Measurements from ENCODE around the gene PCSK2.

The PCSK2 gene

GRCh38 chr20:17248224-17248623 is 21.4 kb downstream of the PCSK2 start:
- DNase-seq (ENCODE audit: low read depth in 1 of 2, low spot score in 1 of 2) = no peak

DNA sequence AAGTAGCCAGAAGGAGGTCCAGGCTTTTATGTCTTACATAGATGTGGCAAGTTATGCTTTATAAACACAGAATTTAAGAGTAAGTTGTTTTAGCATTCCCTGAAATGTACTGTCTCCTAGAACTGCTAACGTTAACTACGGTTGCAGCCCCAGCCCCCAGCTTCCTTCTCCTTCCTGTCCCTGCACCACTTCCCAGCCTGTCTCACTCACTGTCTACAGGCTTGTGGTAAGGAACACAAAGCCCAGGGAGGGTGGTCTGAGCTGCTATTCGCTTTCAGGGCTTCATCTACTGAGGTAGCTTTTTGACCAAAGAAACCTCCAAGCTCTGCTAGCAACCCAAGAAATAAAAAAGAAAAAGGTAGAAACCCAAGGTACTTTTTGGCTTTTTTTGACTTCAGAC is 35.9 kb downstream of the PCSK2 start:
- DNase-seq (ENCODE audit: low read depth in 1 of 2, low spot score in 1 of 2) = no peak

- no peak for DNase-seq (ENCODE audit: low read depth in 1 of 2, low spot score in 1 of 2)
These were observed 46.9 kb downstream of the PCSK2 start for GRCh38 chr20:17273717-17274116.

GRCh38 chr20:17276101-17276500 is 49.3 kb downstream of the PCSK2 start:
- DNase-seq (ENCODE audit: low read depth in 1 of 2, low spot score in 1 of 2) = no peak

DNA sequence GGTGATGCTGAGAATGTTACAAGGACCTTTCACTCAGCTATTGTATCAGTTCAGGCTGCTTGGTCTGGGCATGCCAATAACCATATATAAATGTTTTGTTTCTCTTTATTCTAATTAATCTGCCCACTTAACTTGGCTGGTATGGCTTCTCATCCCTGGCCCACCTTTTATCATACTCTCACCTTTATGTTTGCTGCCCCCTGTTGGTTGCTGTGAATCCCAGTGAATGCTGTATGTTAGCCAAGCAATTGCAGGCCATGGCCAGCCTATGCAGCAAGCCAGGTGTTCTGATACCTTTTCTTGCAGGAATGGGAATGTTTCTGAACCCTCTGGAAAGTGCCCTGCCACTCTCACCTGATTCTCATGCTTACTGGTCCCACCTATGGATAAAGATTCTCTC is 54.6 kb downstream of the PCSK2 start:
- DNase-seq (ENCODE audit: low read depth in 1 of 2, low spot score in 1 of 2) = no peak

DNA sequence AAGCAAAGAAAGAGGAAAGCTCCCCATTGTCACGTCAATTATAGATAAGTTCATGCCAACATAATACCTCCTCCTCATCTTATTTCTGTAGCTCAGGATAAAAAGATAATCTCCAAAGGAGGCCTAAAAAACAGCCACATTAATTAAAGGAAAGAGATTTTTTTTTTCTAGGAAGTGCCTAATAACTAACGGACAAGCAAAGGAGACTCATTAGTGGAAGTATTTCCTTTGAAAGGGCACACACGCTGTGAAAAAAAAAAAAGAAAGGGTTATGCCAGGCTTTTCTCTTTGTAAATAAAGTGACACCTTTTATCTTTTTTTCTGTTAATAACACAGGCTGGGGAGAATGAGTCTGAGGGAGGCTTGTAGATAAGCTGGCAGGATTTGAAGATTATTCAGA is 55.7 kb downstream of the PCSK2 start:
- no peak for DNase-seq (ENCODE audit: low read depth in 1 of 2, low spot score in 1 of 2)

DNA sequence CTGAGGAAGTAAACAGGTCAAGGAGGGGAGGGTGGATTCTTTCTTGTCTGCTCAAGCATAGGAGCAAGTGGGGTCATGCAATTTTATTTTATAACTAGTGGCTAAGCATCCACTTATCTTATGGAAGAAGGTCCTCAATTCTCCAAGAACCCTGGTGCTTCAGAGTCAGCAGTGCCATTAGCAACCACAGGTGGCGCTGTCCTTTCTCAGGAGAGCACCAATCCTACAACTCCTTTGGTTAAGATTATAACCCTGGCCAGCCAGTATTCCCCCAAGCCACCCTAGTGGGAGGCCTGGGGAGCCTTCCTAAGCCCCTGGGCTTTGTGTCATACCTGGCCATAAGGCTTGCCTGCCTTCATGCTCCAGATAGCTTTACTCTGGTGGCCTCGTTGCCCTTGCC is 60.7 kb downstream of the PCSK2 start:
- no peak for DNase-seq (ENCODE audit: low read depth in 1 of 2, low spot score in 1 of 2)

DNA sequence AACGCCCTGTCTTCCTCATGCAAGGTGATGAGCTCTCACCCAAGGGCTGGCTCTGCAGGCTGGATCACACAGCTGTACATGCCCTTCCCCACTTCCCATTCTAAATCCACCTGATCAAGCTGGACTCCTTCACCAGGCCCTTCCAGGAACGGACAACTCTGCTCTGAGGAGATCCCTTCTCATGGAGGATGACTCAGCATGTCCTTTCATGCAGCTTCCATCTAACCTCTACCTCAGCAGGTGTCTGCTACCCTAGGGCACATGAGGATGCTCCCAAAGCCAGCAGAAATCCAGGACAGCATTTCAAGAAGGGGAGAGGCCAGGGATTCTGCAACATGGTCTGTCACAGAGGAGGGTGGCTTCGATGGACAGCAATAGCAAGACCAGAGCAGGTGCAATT is 61.2 kb downstream of the PCSK2 start:
- no peak for DNase-seq (ENCODE audit: low read depth in 1 of 2, low spot score in 1 of 2)

DNA sequence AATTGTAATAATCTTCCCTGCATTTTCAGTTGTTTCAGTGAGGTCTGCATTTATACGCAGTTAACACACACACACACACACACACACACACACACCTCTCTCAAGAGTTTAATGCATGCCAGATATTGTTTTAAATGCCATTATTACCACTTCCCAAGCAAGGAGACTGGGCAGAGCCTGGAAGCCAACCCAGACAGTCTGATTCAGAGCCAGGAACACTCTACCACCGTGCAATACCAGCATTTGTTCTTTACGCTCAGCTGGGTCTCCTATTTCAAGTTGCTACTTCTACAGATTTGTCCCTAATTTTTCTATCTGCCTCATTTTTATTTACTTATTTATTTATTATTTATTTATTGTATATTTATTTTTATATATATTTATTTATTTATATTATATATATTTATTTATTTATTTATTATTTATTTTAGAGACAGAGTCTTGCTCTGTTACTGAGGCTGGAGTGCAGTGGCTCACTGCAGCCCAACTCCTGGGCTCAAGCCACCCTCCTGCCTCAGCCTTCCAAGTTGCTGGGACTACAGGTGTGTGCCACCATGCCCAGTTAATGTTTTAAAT is 68.4 kb downstream of the PCSK2 start:
- DNase-seq (ENCODE audit: low read depth in 1 of 2, low spot score in 1 of 2) = no peak

GRCh38 chr20:17295991-17296390 is 69.2 kb downstream of the PCSK2 start:
- no peak for DNase-seq (ENCODE audit: low read depth in 1 of 2, low spot score in 1 of 2)

GRCh38 chr20:17298171-17298570 is 71.3 kb downstream of the PCSK2 start:
- no peak for DNase-seq (ENCODE audit: low read depth in 1 of 2, low spot score in 1 of 2)

DNA sequence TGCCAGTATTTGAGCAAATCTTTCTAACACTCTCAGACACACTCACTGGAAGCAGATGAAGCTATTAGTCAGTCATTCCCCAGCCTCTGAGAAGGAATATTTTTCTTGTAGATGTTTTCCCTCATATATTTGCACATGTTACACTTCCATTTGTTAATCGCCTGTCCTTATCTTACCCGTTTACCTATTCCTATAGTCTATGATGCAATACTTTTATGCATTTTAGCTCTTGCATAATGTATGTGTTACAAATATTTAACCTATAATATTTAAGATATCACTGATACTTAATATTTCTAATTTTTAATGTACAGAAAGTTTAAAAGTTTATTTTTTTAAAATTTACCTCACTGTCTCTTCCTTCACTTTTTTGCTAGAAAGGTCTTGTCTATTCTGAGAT is 71.9 kb downstream of the PCSK2 start:
- DNase-seq (ENCODE audit: low read depth in 1 of 2, low spot score in 1 of 2) = no peak

- DNase-seq (ENCODE audit: low read depth in 1 of 2, low spot score in 1 of 2) = no peak
These were observed 73.3 kb downstream of the PCSK2 start for GRCh38 chr20:17300113-17300512.

DNA sequence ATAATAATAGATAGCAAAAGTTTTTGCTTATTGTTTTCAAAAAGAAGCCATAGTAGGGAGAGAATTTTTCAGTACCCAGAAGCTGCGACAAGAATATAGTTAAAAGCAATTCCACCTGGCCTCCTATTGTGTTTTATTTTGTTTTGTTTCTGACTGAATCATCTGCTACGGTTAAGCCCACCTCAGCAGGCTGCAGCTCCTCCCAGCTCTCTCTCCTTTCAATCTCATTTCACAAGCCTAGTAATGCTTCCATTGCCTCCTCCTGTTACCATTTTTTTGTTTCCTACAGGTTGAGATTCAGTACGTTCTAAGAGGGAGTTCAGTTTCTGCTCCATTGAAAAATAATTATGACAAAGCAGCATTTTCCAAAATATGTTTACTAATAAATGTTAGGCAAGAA is 77.9 kb downstream of the PCSK2 start:
- no peak for DNase-seq (ENCODE audit: low read depth in 1 of 2, low spot score in 1 of 2)

- no peak for DNase-seq (ENCODE audit: low read depth in 1 of 2, low spot score in 1 of 2)
These were observed 79.6 kb downstream of the PCSK2 start for GRCh38 chr20:17306427-17306826.

- DNase-seq (ENCODE audit: low read depth in 1 of 2, low spot score in 1 of 2) = no peak
These were observed 87.4 kb downstream of the PCSK2 start for GRCh38 chr20:17314264-17314663.

DNA sequence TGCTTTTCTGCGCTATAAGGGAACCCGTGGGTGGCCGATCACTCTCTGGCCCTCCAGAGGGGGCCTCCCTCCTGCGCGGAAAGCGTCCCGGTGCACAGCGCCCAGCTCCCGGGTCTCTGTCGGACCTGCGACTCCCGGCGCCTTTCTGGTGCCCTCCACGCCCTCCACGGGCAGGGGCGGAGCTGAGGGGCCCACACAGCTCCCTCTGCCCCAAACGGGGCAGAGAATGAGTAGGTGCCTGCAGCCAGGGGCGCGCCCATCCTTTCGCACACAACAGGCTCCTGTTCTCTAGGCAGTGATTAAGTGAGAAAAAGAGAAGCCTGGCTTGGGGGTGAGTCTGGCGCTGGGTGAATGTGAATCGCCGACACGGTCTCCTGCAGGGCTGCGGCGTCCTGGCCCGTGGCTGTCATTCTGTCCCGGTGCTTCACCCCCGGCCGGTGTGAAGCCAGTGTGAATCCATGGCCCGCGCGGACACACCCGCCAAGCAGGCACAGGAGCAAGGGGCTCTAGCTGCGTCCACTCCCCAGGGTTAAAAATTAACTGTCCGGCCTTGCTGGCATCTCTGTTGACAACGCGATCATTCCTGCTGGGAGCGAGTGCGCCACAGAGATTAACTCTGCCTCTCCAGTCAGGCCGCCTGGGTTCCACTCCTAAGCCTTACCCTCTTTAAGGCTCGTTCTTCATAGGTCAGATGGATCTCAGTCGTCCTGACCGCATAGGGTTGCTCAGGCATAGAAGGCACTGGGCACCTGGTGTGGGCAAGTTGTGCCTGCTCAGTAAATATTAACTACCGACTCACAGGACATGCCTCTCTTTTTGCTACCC is 88.8 kb downstream of the PCSK2 start:
- no peak for DNase-seq (ENCODE audit: low read depth in 1 of 2, low spot score in 1 of 2)

- no peak for DNase-seq (ENCODE audit: low read depth in 1 of 2, low spot score in 1 of 2)
These were observed 89.6 kb downstream of the PCSK2 start for GRCh38 chr20:17316316-17317038.

GRCh38 chr20:17317341-17317740 is 90.5 kb downstream of the PCSK2 start:
- no peak for DNase-seq (ENCODE audit: low read depth in 1 of 2, low spot score in 1 of 2)

- DNase-seq (ENCODE audit: low read depth in 1 of 2, low spot score in 1 of 2) = no peak
These were observed 93.6 kb downstream of the PCSK2 start for GRCh38 chr20:17320456-17320855.

DNA sequence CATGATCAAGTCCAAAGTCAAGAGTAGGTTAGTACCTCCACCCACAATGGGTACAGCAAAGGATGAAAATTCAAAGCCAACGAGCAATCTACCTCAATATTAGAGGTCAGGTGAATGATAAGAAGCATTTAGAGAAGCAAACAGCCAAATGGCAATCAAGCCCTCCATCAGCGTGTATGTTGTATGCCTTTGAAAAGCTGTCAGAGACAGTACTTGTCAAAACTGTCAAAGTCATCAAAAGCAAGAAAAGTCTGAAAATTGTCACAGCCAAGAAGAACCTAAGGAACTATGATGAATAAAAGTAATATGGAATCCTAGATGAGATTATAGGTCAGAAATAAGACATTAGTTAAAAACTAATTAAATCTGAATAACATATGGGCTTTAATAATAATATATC is 99.3 kb downstream of the PCSK2 start:
- DNase-seq (ENCODE audit: low read depth in 1 of 2, low spot score in 1 of 2) = no peak

All from activated CD4-positive, alpha-beta T cell treated with anti-CD3 and anti-CD28 coated beads, Interleukin-2, amount 50 U/mL, for 24 hours (primary cell).